Neuronal stem cell (in vitro differentiated cells): ENCODE data around the gene CTU2.
A peak's percentile ranks its signal among the peaks of the same experiment; 100 is the strongest.

ENCODE experiments used
- DNase-seq: peaks from one replicate; pipeline ENCODE4 v3.0.0-alpha.2; 2013; ENCODE audit warnings: low spot score
- H2AFZ ChIP-seq: one replicate; pipeline ENCODE4 v1.6.1; 2013; ENCODE audit warnings: mild to moderate bottlenecking, low read length, inconsistent platforms
- H2AK5ac ChIP-seq: 2 replicates; pipeline ENCODE4 v1.6.1; 2013; ENCODE audit warnings: low read depth, mild to moderate bottlenecking, inconsistent platforms, low read length, moderate library complexity, mixed read lengths
- H2BK120ac ChIP-seq: 2 replicates; pipeline ENCODE4 v1.6.1; 2013; ENCODE audit warnings: low read depth, mild to moderate bottlenecking, inconsistent platforms, low read length, moderate library complexity, mixed read lengths
- H2BK12ac ChIP-seq: one replicate; pipeline ENCODE4 v1.6.1; 2013; ENCODE audit warnings: low read length, inconsistent platforms
- H2BK15ac ChIP-seq: 2 replicates; pipeline ENCODE4 v1.6.1; 2013; ENCODE audit warnings: mild to moderate bottlenecking, low read length, inconsistent platforms, mixed read lengths
- H2BK5ac ChIP-seq: one replicate; pipeline ENCODE4 v1.6.1; 2013; ENCODE audit warnings: inconsistent platforms, mild to moderate bottlenecking, low read length, moderate library complexity
- H3K14ac ChIP-seq: one replicate; pipeline ENCODE4 v1.6.1; 2013; ENCODE audit warnings: low read length, inconsistent platforms
- H3K18ac ChIP-seq: 2 replicates; pipeline ENCODE4 v1.6.1; 2013; ENCODE audit warnings: low read length, inconsistent platforms
- H3K23ac ChIP-seq: 2 replicates; pipeline ENCODE4 v1.6.1; 2013; ENCODE audit warnings: low read depth, mild to moderate bottlenecking, mixed read lengths, low read length, inconsistent platforms; ENCODE audit not compliant: poor library complexity
- H3K27ac ChIP-seq: replicated peaks from 3 replicates; pipeline ENCODE4 v1.5.1; 2013; ENCODE audit warnings: low read length, inconsistent platforms
- H3K27me3 ChIP-seq, 3 experiments: 2 replicates each; pipeline ENCODE4 v1.6.1; 2013; ENCODE audit warnings: low read length in 3 of 3, mild to moderate bottlenecking in 2 of 3, inconsistent platforms in 1 of 3, low read depth in 1 of 3, mixed read lengths in 1 of 3, moderate library complexity in 1 of 3; ENCODE audit not compliant: control insufficient read depth in 3 of 3, insufficient read depth in 3 of 3
- H3K36me3 ChIP-seq, 2 donors: replicated peaks in 1 of 2; 2 replicates each; pipeline ENCODE4 v1.6.1; 2013; ENCODE audit warnings: low read length in 2 of 2; ENCODE audit not compliant: control insufficient read depth in 2 of 2, insufficient read depth in 2 of 2
- H3K4ac ChIP-seq: 2 replicates; pipeline ENCODE4 v1.6.1; 2013; ENCODE audit warnings: inconsistent platforms, mild to moderate bottlenecking, low read length, moderate library complexity
- H3K4me1 ChIP-seq, 2 donors: 1 replicate in 1 of 2; 2 replicates in 1 of 2; pipeline ENCODE4 v1.6.1; 2013; ENCODE audit warnings: low read length in 2 of 2, low read depth in 1 of 2; ENCODE audit not compliant: control insufficient read depth in 2 of 2, insufficient read depth in 1 of 2
- H3K4me2 ChIP-seq: one replicate; pipeline ENCODE4 v1.6.1; 2013; ENCODE audit warnings: mild to moderate bottlenecking, low read length, inconsistent platforms; ENCODE audit not compliant: insufficient read depth, poor library complexity, severe bottlenecking
- H3K4me3 ChIP-seq, 2 donors: 2 replicates each; pipeline ENCODE4 v1.5.1; 2013; ENCODE audit warnings: low read length in 2 of 2, mild to moderate bottlenecking in 2 of 2, inconsistent platforms in 1 of 2, moderate library complexity in 1 of 2
- H3K79me1 ChIP-seq: one replicate; pipeline ENCODE4 v1.6.1; 2013; ENCODE audit warnings: low read depth, mild to moderate bottlenecking, inconsistent platforms, low read length, moderate library complexity
- H3K9ac ChIP-seq: one replicate; pipeline ENCODE4 v1.6.1; 2013; ENCODE audit warnings: mild to moderate bottlenecking, low read depth, low read length, inconsistent platforms; ENCODE audit not compliant: poor library complexity
- H3K9me3 ChIP-seq, 2 donors: replicated peaks in 1 of 2; 2 replicates each; pipeline versions ENCODE3 to v1.6.1; 2013; ENCODE audit warnings: low read length in 2 of 2, mild to moderate bottlenecking in 2 of 2, inconsistent platforms in 1 of 2, low read depth in 1 of 2, mixed read lengths in 1 of 2, moderate library complexity in 1 of 2; ENCODE audit not compliant: control insufficient read depth in 2 of 2, insufficient read depth in 1 of 2
- H4K8ac ChIP-seq: one replicate; pipeline ENCODE4 v1.6.1; 2013; ENCODE audit warnings: low read depth, mild to moderate bottlenecking, inconsistent platforms, low read length, moderate library complexity
- H4K91ac ChIP-seq: one replicate; pipeline ENCODE4 v1.6.1; 2013; ENCODE audit warnings: low read length, low read depth, mild to moderate bottlenecking, inconsistent platforms; ENCODE audit not compliant: poor library complexity
- WGBS, 2 donors: extraction: QIAGEN DNeasy Blood & Tissue Kit; methylation state at CpG; one replicate each; pipeline ENCODE4 v1.1.7; 2013; ENCODE audit warnings: missing lambda C conversion rate in 2 of 2, mixed read lengths in 1 of 2; ENCODE audit not compliant: insufficient read length in 2 of 2, insufficient replicate concordance in 1 of 2; ENCODE audit errors: extremely low coverage in 2 of 2; 5-methylcytosine and 5-hydroxymethylcytosine counted together

CTU2 gene

DNA sequence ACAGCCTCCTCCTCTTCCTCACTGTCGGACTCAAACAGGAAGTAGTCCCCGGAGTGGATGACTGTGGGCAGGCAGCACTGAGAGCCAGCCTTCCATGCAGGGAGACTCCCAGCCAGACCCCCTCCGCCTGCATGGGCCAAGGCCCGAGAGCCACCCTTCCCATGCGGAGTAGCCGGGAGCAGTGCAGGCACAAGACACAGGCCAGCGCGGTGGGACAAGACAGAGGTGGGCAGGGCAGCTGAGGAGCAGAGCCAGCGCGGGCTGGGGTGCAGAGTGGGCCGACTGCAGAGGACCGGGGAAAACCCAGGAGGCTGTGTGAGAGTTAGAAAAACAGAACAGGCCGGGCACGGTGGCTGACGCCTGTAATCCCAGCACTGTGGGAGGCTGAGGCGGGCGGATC, 17.6 kb downstream of the CTU2 start:
- Histone ChIP-seq H3K9ac (no peak overlapping the region), H4K8ac (no peak overlapping the region), H3K4me1 (no peaks in the 10 kb centered on the region), H2AFZ (no peak overlapping the region), H3K27me3 (no peaks in the 10 kb centered on the region), H3K79me1 (peaks cover 12% of the 10 kb centered on the region), H3K4me3 (no peak overlapping the region), H4K91ac (no peak overlapping the region), H3K14ac (peak overlapping the region; percentile 6), H3K4ac (no peak overlapping the region), H2AK5ac (no peak overlapping the region), H3K9me3 (no peaks in the 10 kb centered on the region), H3K36me3 (peaks cover 4 to 7% of the 10 kb centered on the region in 2 donors), H2BK15ac (no peak overlapping the region), H3K4me2 (no peak overlapping the region), H3K23ac (peak overlapping the region; percentile 91), H3K18ac (no peak overlapping the region), H2BK12ac (no peak overlapping the region), H2BK5ac (peak overlapping the region; percentile 93), H2BK120ac (no peak overlapping the region), H3K27ac (no peak overlapping the region)
- no peak for DNase-seq
- WGBS, 2 donors, result no CpG with 5 or more reads among the region's 17 CpGs

DNA sequence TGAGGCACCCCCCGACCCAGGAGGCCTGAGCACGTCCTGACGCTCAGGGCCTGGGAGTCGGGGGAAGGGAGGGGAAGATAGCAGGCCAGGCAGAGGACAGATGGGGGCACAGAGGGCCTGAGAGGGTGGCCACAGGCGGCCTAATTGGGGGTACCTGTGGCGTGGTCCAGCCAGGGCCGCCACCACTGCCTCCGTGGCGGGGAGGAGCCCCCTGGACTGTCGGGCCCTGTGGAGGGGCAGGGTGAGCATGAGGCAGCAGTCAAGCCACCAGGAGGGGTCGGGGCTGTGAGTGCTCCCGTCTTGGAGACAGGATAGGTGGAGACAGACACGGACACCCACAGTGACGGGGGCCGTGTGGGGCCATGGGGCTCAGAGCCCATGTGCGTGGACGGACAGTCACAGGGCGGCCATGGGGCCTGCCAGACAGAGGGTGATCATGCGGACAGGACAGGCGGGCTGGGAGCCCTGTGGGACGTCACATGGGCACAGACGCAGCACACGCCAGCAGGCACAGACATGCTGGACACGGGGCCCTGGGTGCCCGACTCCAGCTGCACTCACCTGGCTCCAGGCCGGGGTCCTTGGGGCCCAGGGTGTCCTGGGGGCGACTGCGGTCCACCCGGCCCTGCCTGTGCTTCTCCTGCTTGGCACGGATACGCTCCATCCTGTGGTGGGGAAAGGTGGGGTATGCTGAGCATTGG, 18.7 kb downstream of the CTU2 start:
- Histone ChIP-seq H3K36me3 (peaks cover 0 to 1% of the 10 kb centered on the region in 2 donors), H3K27me3 (no peaks in the 10 kb centered on the region), H3K4ac (no peak overlapping the region)

GRCh38 chr16:88725609-88726407, 19.5 kb downstream of the CTU2 start:
- no CpG with 5 or more reads among the region's 32 CpGs for WGBS, 2 donors
- H3K9ac ChIP-seq, result peak overlapping the region; percentile 44

More for the DNA sequence above, 18.7 kb downstream of the CTU2 start:
- H3K27ac ChIP-seq, result no peak overlapping the region
- peak overlapping the region; percentile 3 for H4K8ac ChIP-seq
- H3K4me2 ChIP-seq, result no peak overlapping the region
- H3K18ac ChIP-seq, result no peak overlapping the region
- WGBS, 2 donors, result no CpG with 5 or more reads among the region's 31 CpGs
- peak overlapping the region; percentile 71 for H3K14ac ChIP-seq
- H2BK5ac ChIP-seq, result peak overlapping the region; percentile 66
- H2BK120ac ChIP-seq, result no peak overlapping the region
- H3K79me1 ChIP-seq, result peaks cover 12% of the 10 kb centered on the region
- H3K4me3 ChIP-seq, result no peak overlapping the region
- peak overlapping the region; percentile 81 for H2AK5ac ChIP-seq
- H3K9ac ChIP-seq, result no peak overlapping the region
- peak overlapping the region; percentile 41 for H2BK12ac ChIP-seq
- H3K4me1 ChIP-seq, result no peaks in the 10 kb centered on the region
- peak overlapping the region; percentile 44 for H3K23ac ChIP-seq
- DNase-seq, result no peak
- H3K9me3 ChIP-seq, result no peaks in the 10 kb centered on the region
- peak overlapping the region; percentile 6 for H2BK15ac ChIP-seq
- no peak overlapping the region for H4K91ac ChIP-seq
- no peak overlapping the region for H2AFZ ChIP-seq

GRCh38 chr16:88726408-88726749, 20.1 kb downstream of the CTU2 start:
- no peak overlapping the region for H2BK12ac ChIP-seq
- DNase-seq, result no peak
- no peak overlapping the region for H2BK120ac ChIP-seq
- no peak overlapping the region for H3K4me3 ChIP-seq
- H3K14ac ChIP-seq, result no peak overlapping the region
- H3K36me3 ChIP-seq, result no peaks in the 10 kb centered on the region
- no peaks in the 10 kb centered on the region for H3K27me3 ChIP-seq
- no peaks in the 10 kb centered on the region for H3K9me3 ChIP-seq
- H2BK5ac ChIP-seq, result no peak overlapping the region
- H3K79me1 ChIP-seq, result peaks cover 8% of the 10 kb centered on the region
- no peak overlapping the region for H2AFZ ChIP-seq
- H2AK5ac ChIP-seq, result peak overlapping the region; percentile 28
- no peak overlapping the region for H4K91ac ChIP-seq
- H3K18ac ChIP-seq, result no peak overlapping the region
- no CpG with 5 or more reads among the region's 17 CpGs for WGBS, 2 donors
- H3K23ac ChIP-seq, result peak overlapping the region; percentile 85
- H3K4ac ChIP-seq, result peak overlapping the region; percentile 37
- no peaks in the 10 kb centered on the region for H3K4me1 ChIP-seq
- peak overlapping the region; percentile 37 for H2BK15ac ChIP-seq
- no peak overlapping the region for H3K4me2 ChIP-seq
- peak overlapping the region; percentile 43 for H4K8ac ChIP-seq
- no peak overlapping the region for H3K27ac ChIP-seq
- peak overlapping the region; percentile 44 for H3K9ac ChIP-seq

More at GRCh38 chr16:88725609-88726407, 19.5 kb downstream of the CTU2 start:
- Histone ChIP-seq H3K18ac (no peak overlapping the region), H4K8ac (peak overlapping the region; percentile 43), H2BK5ac (no peak overlapping the region), H2BK12ac (no peak overlapping the region), H3K27ac (no peak overlapping the region), H3K9me3 (no peaks in the 10 kb centered on the region), H3K79me1 (peaks cover 9% of the 10 kb centered on the region), H3K27me3 (no peaks in the 10 kb centered on the region), H3K4me1 (no peaks in the 10 kb centered on the region), H2BK120ac (no peak overlapping the region), H3K4me3 (no peak overlapping the region), H3K4ac (peak overlapping the region; percentile 37), H2AK5ac (peak overlapping the region; percentile 28), H3K36me3 (no peaks in the 10 kb centered on the region), H2BK15ac (peak overlapping the region; percentile 37), H3K4me2 (no peak overlapping the region), H3K23ac (peak overlapping the region; percentile 85), H3K14ac (no peak overlapping the region), H2AFZ (no peak overlapping the region), H4K91ac (no peak overlapping the region)
- no peak for DNase-seq
